ENCODE measurements around the gene IFITM2. TPM values are rescaled to one million over a fixed set of nuclear protein-coding genes. Genes with fewer than 3 reads are reported as not detected.
"Not testable (repeated sequence)": the region's sequence is repeated elsewhere in the genome, so short reads cannot be mapped to it uniquely, and the experiment has no call there.

The IFITM2 gene
- total RNA-seq: 253 TPM
- long read RNA-seq, transcript IFITM2-206 (2 exons, 892 nt): major isoform, 64 of 71 reads
- long read RNA-seq, partial matches to known transcripts: 6 of 71 reads
- long read RNA-seq, other reads (novel, unspliced or antisense): 1 of 71 reads

- peak; percentile 65 for ATAC-seq
- peak; percentile 90 for DNase-seq (ENCODE audit: missing footprints)
- intact Hi-C loops (cut with DNase I): loop anchor here (5.0 kb wide), 1 partner anchor 139 kb away; no protein-coding TSS in a partner anchor
These were observed at the start of gene IFITM2 for GRCh38 chr11:307766-308708. Gene IFITM2, plus strand, starts transcription at chr11:307816. Its CDS starts 377 bp downstream, at chr11:308193.

- no peak for DNase-seq (ENCODE audit: missing footprints)
- intact Hi-C loops (cut with DNase I): no loop called here
- ATAC-seq: no peak
These were observed 48.2 kb upstream of the IFITM2 start for GRCh38 chr11:259413-259812.

DNA sequence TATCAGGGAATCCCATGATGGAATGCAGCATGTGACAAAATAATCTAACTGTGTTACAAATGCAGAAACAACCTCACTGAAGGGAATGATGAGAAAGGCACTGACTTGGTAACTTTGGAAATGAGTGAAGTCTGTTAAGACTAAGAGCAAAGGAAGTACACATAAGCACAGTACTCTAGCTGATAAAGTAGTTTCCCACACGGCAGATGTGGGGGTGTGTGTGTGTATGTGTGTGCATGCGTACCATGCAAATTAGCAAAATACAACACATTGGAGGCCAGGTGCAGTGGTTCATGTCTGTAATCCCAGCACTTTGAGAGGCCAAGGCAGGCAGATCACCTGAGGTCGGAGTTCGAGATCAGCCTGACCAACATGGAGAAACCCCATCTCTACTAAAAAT lies 46.0 kb upstream of the IFITM2 start:
- DNase-seq (ENCODE audit: missing footprints) (no peak), ATAC-seq (no peak)
- intact Hi-C loops (cut with DNase I): no loop called here

- DNase-seq (ENCODE audit: missing footprints) (peak; percentile 66), ATAC-seq (no peak)
- intact Hi-C loops (cut with DNase I): no loop called here
These were observed 40.8 kb upstream of the IFITM2 start for GRCh38 chr11:266676-267439.

DNA sequence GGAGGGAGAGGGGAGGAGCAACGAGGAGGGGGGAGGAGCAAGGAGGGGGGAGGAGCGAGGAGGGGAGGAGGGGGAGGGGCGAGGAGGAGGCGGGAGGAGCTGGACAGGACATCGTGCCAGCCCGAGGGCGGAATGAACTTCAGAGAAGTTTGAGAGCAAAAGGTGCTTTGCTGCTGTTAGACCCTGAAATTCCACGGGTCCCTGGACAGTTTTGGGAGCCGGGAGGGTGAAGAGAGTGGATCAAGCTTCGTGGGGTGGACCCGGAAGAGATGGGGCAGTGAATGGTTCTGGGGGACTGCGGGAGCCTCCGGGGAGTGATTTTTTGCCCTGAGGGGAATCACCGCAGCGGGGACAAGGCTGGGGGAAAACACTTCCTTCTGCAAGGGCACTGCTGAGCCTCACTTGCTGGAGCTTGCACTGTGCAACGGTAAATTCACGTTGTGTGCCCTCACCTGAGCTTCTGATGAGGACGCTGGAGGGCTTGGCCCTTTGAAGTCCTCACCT lies 40.1 kb upstream of the IFITM2 start:
- ATAC-seq (peak; percentile 41), DNase-seq (ENCODE audit: missing footprints) (peak; percentile 88)
- intact Hi-C loops (cut with DNase I): no loop called here

DNA sequence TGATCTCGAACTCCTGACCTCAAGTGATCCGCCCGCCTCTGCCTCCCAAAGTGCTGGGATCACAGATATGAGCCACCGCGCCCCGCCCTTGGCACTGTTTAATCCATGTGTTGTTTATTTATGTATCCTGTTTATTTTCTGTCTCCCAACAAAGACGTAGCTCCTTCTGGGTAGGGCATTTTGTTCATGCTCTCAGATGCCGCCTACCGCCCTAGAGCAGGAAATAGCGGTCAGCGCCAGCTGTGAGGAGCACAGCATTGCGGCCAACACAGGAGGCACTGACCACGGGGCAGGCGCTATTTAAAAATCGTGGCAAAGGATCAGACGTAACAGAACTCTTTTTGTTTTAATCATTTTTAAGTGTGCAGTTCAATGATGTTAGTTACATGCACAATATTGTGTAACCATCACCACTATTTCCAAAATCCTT lies 38.9 kb upstream of the IFITM2 start:
- ATAC-seq (peak; percentile 82), DNase-seq (ENCODE audit: missing footprints) (peak; percentile 89)
- intact Hi-C loops (cut with DNase I): not testable (repeated sequence)

DNA sequence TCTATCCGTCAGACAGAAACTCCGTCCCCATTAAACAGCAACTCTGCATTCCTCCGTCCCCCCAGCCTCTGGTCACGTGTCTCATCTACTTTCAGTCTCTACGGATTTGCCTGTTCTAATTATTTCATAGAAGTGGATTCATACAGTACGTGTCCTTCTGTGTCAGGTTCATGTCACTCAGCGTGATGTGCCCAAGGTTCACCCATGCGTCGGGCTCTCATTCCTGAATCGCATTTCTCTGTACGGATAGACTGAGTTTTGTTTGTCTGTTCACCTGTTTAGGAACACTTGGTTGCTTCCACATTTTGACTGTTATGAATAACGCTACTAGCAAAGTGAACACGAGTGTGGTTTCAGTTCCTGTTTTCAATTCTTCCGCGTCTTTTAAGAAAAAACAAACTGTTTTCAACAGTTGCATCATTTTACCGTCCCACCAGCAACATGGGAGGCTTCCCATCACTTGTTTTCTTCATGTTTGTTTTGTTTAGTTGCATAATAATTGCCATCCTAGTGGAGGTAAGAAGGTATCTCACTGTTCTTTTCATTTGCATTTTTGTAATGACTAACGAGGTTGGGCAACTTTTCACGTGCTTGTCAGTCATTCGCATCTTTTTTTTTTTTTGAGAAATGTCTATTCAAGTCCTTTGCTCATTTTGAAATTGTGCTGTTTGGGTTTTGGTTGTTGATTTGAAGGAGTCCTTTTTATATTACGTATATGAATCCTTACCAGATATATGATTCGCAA lies 38.3 kb upstream of the IFITM2 start:
- DNase-seq (ENCODE audit: missing footprints) (no peak), ATAC-seq (peak; percentile 42)
- intact Hi-C loops (cut with DNase I): no loop called here

- ATAC-seq: no peak
- no peak for DNase-seq (ENCODE audit: missing footprints)
These were observed 36.9 kb upstream of the IFITM2 start for GRCh38 chr11:270451-271318.

GRCh38 chr11:271319-271715 lies 36.3 kb upstream of the IFITM2 start:
- ATAC-seq (no peak), DNase-seq (ENCODE audit: missing footprints) (no peak)
- intact Hi-C loops (cut with DNase I): no loop called here

More at GRCh38 chr11:270451-271318, 36.9 kb upstream of the IFITM2 start:
- intact Hi-C loops (cut with DNase I): no loop called here

DNA sequence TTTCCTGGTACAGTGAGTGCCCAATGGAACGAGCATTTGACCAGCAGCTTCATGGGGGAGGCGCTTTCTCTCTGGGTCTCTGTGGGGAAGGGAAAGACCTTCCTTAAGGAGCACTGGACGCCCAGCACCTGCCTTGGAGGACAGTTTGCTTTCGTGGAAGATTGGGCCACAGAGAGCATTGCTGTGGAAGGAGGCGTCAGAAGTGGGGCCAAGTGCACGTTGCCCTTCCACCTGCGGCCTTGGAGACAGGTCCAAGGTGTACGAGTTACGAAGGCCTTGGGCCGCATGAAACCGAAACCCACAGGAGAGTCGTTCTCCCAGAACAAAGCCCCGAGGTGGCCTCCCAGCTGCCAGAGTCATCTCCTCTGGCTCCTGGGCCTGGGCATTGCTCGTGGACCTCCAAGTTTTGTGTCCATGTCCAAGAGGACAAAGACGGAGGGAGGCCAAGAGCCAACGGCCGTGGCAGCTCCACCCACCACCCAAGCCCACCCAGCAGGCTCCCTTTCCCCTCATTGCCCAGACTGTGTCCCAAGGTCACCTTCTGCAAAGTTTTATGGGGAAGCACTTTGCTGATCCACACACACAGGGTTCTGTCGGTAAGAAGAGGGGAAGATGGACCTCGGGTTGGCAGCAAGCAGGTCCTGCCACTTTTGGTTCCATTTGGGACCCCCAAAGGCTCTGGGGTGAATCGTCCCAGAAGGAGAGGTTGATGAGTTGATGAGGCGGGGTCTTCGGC lies 35.3 kb upstream of the IFITM2 start:
- DNase-seq (ENCODE audit: missing footprints): no peak
- ATAC-seq: no peak
- intact Hi-C loops (cut with DNase I): no loop called here

- intact Hi-C loops (cut with DNase I): no loop called here
- ATAC-seq (no peak), DNase-seq (ENCODE audit: missing footprints) (no peak)
These were observed 34.8 kb upstream of the IFITM2 start for GRCh38 chr11:272931-273198.

- no peak for DNase-seq (ENCODE audit: missing footprints)
- no peak for ATAC-seq
- intact Hi-C loops (cut with DNase I): no loop called here
These were observed 31.4 kb upstream of the IFITM2 start for GRCh38 chr11:276219-276618.

- ATAC-seq (no peak), DNase-seq (ENCODE audit: missing footprints) (peak; percentile 35)
- intact Hi-C loops (cut with DNase I): no loop called here
These were observed 29.3 kb upstream of the IFITM2 start, which contains the start of gene NLRP6 for GRCh38 chr11:278001-278951. Gene NLRP6, plus strand, starts transcription at chr11:278407. Its CDS starts 163 bp downstream, at chr11:278570.

- intact Hi-C loops (cut with DNase I): no loop called here
- ATAC-seq: peak; percentile 33
- DNase-seq (ENCODE audit: missing footprints): peak; percentile 73
These were observed 28.3 kb upstream of the IFITM2 start for GRCh38 chr11:279040-279965.
